Measurements from ENCODE around the gene SYNE3.

GRCh38 chr14:95507174-95507573 lies 9.3 kb downstream of the SYNE3 start:
- TF ChIP-seq, protein P1, sequence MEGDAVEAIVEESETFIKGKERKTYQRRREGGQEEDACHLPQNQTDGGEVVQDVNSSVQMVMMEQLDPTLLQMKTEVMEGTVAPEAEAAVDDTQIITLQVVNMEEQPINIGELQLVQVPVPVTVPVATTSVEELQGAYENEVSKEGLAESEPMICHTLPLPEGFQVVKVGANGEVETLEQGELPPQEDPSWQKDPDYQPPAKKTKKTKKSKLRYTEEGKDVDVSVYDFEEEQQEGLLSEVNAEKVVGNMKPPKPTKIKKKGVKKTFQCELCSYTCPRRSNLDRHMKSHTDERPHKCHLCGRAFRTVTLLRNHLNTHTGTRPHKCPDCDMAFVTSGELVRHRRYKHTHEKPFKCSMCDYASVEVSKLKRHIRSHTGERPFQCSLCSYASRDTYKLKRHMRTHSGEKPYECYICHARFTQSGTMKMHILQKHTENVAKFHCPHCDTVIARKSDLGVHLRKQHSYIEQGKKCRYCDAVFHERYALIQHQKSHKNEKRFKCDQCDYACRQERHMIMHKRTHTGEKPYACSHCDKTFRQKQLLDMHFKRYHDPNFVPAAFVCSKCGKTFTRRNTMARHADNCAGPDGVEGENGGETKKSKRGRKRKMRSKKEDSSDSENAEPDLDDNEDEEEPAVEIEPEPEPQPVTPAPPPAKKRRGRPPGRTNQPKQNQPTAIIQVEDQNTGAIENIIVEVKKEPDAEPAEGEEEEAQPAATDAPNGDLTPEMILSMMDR (IDR thresholded peaks at IDR 0.05): no peak
- no peak for TF ChIP-seq POLR2A (IDR thresholded peaks at IDR 0.05)
